SK-N-SH (cell line): Measurements from ENCODE around the gene ACOT8. TPM values are rescaled to one million over a fixed set of nuclear protein-coding genes. Genes with fewer than 3 reads are reported as not detected.

Source experiments
- CTCF ChIA-PET: fragments of 300-600, 350-600 bp; formaldehyde crosslinking; extraction: SDS; loops from one replicate; lab custom pipeline; 2021; lab: Yijun Ruan, JAX
- POLR2A ChIA-PET: fragments of 350-600 bp; sonication (Branson Sonifier 250); formaldehyde crosslinking; extraction: SDS; loops from one replicate; lab custom pipeline; 2020; ENCODE audit warnings: antibody characterized with exemption, inconsistent platforms; lab: Yijun Ruan, JAX
- DNase-seq: peaks from one replicate; pipeline ENCODE4 v3.0.0; 2012
- H2AFZ ChIP-seq: fragments of 200-600 bp; sonication (generic); 2 replicates; pipeline ENCODE4 v1.8.1; 2016; ENCODE audit warnings: antibody characterized with exemption, mild to moderate bottlenecking, low read depth
- H3F3A ChIP-seq: fragments of 200-600 bp; sonication (generic); replicated peaks from 2 replicates; pipeline ENCODE3; 2016; ENCODE audit warnings: antibody characterized with exemption, mild to moderate bottlenecking; ENCODE audit not compliant: insufficient read depth
- H3K27ac ChIP-seq, 2 experiments: fragments of 200-500 bp in 1 of 2; fragments of 200-600 bp in 1 of 2; sonication (Bioruptor generic) in 1 of 2; sonication (generic), shearing (Covaris generic) in 1 of 2; 2 replicates each; pipeline versions ENCODE4 v1.5.1 to v1.6.1; 2014 to 2016; ENCODE audit warnings: low read depth in 2 of 2, inconsistent platforms in 1 of 2, low read length in 1 of 2, mild to moderate bottlenecking in 1 of 2, mixed read lengths in 1 of 2
- H3K27me3 ChIP-seq: fragments of 200-600 bp; sonication (generic), shearing (Covaris generic); 2 replicates; pipeline ENCODE4 v1.6.1; 2016; ENCODE audit warnings: mixed run types; ENCODE audit not compliant: insufficient read depth
- H3K36me3 ChIP-seq, 2 experiments: fragments of 200-500 bp in 1 of 2; fragments of 200-600 bp in 1 of 2; sonication (Bioruptor generic) in 1 of 2; sonication (generic) in 1 of 2; replicated peaks in 1 of 2; 2 replicates each; pipeline versions ENCODE3 to v1.5.1; 2014 to 2016; ENCODE audit warnings: low read length in 1 of 2, mild to moderate bottlenecking in 1 of 2; ENCODE audit not compliant: insufficient read depth in 2 of 2, control insufficient read depth in 1 of 2
- H3K4me1 ChIP-seq, 2 experiments: fragments of 200-500 bp in 1 of 2; fragments of 200-600 bp in 1 of 2; sonication (Bioruptor generic) in 1 of 2; sonication (generic), shearing (Covaris generic) in 1 of 2; 2 replicates each; pipeline versions ENCODE4 v1.5.1 to v1.6.1; 2014 to 2016; ENCODE audit warnings: low read depth in 1 of 2, low read length in 1 of 2, mixed run types in 1 of 2; ENCODE audit not compliant: insufficient read depth in 2 of 2, control insufficient read depth in 1 of 2
- H3K4me2 ChIP-seq: fragments of 200-600 bp; sonication (generic), shearing (Covaris generic); 2 replicates; pipeline ENCODE4 v1.6.1; 2017; ENCODE audit warnings: mixed run types
- H3K4me3 ChIP-seq, 2 experiments: fragments of 200-500 bp in 1 of 2; fragments of 200-600 bp in 1 of 2; sonication (Bioruptor generic) in 1 of 2; sonication (generic), shearing (Covaris generic) in 1 of 2; 2 replicates each; pipeline versions ENCODE4 v1.5.1 to v1.8.1; 2014 to 2016; ENCODE audit warnings: low read depth in 2 of 2, inconsistent platforms in 1 of 2, low read length in 1 of 2, mild to moderate bottlenecking in 1 of 2, mixed read lengths in 1 of 2, moderate library complexity in 1 of 2
- H3K79me2 ChIP-seq: fragments of 200-600 bp; sonication (generic); 2 replicates; pipeline ENCODE4 v1.8.1; 2017; ENCODE audit warnings: mild to moderate bottlenecking; ENCODE audit not compliant: insufficient read depth
- H3K9ac ChIP-seq: fragments of 200-600 bp; sonication (generic); 2 replicates; pipeline ENCODE4 v1.6.1; 2017; ENCODE audit warnings: mixed run types
- H3K9me2 ChIP-seq: fragments of 200-600 bp; sonication (generic); 2 replicates; pipeline ENCODE4 v1.6.1; 2017; ENCODE audit warnings: mixed run types
- H3K9me3 ChIP-seq: fragments of 200-600 bp; sonication (generic); 2 replicates; pipeline ENCODE4 v1.6.1; 2017; ENCODE audit warnings: mixed run types, mild to moderate bottlenecking, moderate library complexity
- H4K20me1 ChIP-seq: fragments of 200-600 bp; sonication (generic); 2 replicates; pipeline ENCODE4 v1.6.1; 2017; ENCODE audit warnings: mild to moderate bottlenecking, mixed run types; ENCODE audit not compliant: insufficient read depth
- CHD2 ChIP-seq: fragments of 150-350 bp; IDR thresholded peaks from 2 replicates; pipeline ENCODE4 v1.6.1; 2018; ENCODE audit warnings: low read length; ENCODE audit not compliant: partially characterized antibody
- ELF1 ChIP-seq: IDR thresholded peaks from 2 replicates; pipeline ENCODE4 v1.4.0; 2012
- EP300 ChIP-seq, 2 experiments: IDR thresholded peaks; 2 replicates each; pipeline versions ENCODE4 v1.4.0 to v1.6.1; 2012; ENCODE audit warnings: borderline replicate concordance in 1 of 2, low read depth in 1 of 2, low read length in 1 of 2
- EZH2phosphoT487 ChIP-seq: fragments of 200-600 bp; sonication (generic); IDR thresholded peaks from 2 replicates; pipeline ENCODE4 v1.6.1; 2017; ENCODE audit warnings: low read depth, mixed run types, mild to moderate bottlenecking, antibody characterized with exemption, moderate library complexity, borderline replicate concordance
- FOXJ3 ChIP-seq: sonication (generic); formaldehyde crosslinking; IDR thresholded peaks from 2 replicates; pipeline ENCODE4 v1.5.1; 2020; ENCODE audit warnings: mild to moderate bottlenecking, missing genetic modification reagents
- GABPA ChIP-seq: IDR thresholded peaks from 2 replicates; pipeline ENCODE4 v1.4.0; 2012; ENCODE audit warnings: low read depth, mild to moderate bottlenecking
- GATA2 ChIP-seq: sonication (generic); formaldehyde crosslinking; IDR thresholded peaks from 2 replicates; pipeline ENCODE4 v1.5.0; 2020; ENCODE audit warnings: mild to moderate bottlenecking, missing genetic modification reagents
- JUND ChIP-seq: IDR thresholded peaks from 2 replicates; pipeline ENCODE4 v1.4.0; 2012
- MEF2A ChIP-seq: IDR thresholded peaks from 2 replicates; pipeline ENCODE4 v1.4.0; 2012; ENCODE audit warnings: low read depth, borderline replicate concordance
- MXI1 ChIP-seq: IDR thresholded peaks from 2 replicates; pipeline ENCODE4 v1.6.1; 2012; ENCODE audit warnings: mild to moderate bottlenecking, low read depth, low read length, improper control_type of control experiment
- NFIC ChIP-seq: IDR thresholded peaks from 2 replicates; pipeline ENCODE4 v1.4.0; 2012; ENCODE audit warnings: borderline replicate concordance
- NRF1 ChIP-seq: IDR thresholded peaks from 2 replicates; pipeline ENCODE4 v1.6.1; 2012; ENCODE audit warnings: low read depth, mild to moderate bottlenecking, low read length
- POLR2AphosphoS5 ChIP-seq: IDR thresholded peaks from 2 replicates; pipeline ENCODE4 v1.6.1; 2012; ENCODE audit warnings: low read depth, low read length
- RAD21 ChIP-seq: IDR thresholded peaks from 2 replicates; pipeline ENCODE4 v1.6.1; 2012; ENCODE audit warnings: mild to moderate bottlenecking, low read length
- RCOR1 ChIP-seq: fragments of 150-350 bp; IDR thresholded peaks from 2 replicates; pipeline ENCODE4 v1.6.1; 2017; ENCODE audit warnings: antibody characterized with exemption, low read length
- RFX5 ChIP-seq: IDR thresholded peaks from 2 replicates; pipeline ENCODE4 v1.6.1; 2012; ENCODE audit warnings: mild to moderate bottlenecking, improper control_type of control experiment, low read length
- TAF1 ChIP-seq: IDR thresholded peaks from 2 replicates; pipeline ENCODE4 v1.6.1; 2012; ENCODE audit warnings: low read depth, mild to moderate bottlenecking, low read length, moderate library complexity, borderline replicate concordance
- YY1 ChIP-seq: IDR thresholded peaks from 2 replicates; pipeline ENCODE4 v1.4.0; 2012; ENCODE audit warnings: low read depth, mild to moderate bottlenecking
- WGBS: methylation state at CpG from one replicate; pipeline ENCODE4 v1.1.6; 2017; ENCODE audit warnings: low lambda C conversion rate; 5-methylcytosine and 5-hydroxymethylcytosine counted together
- polyA plus RNA-seq, 3 experiments: library from polyadenylated mRNA; depleted of rRNA; stranded (reverse); fragments of >200 nt; gene quantifications; 2 replicates each; pipeline ENCODE4 v1.2.3, GENCODE V29; 2012
- TF ChIP-seq, protein P1 (sequence below): fragments of 200-600 bp; sonication (generic); IDR thresholded peaks from 2 replicates; pipeline ENCODE4 v1.6.1; 2017; ENCODE audit warnings: antibody characterized with exemption, mild to moderate bottlenecking, moderate library complexity
- TF ChIP-seq, protein P2 (sequence below): IDR thresholded peaks from 2 replicates; pipeline ENCODE4 v1.4.0; 2012; ENCODE audit warnings: low read depth, borderline replicate concordance
- TF ChIP-seq, protein P3 (sequence below): IDR thresholded peaks from 2 replicates; pipeline ENCODE4 v1.4.0; 2012; ENCODE audit warnings: low read depth, borderline replicate concordance
- TF ChIP-seq, protein P4 (sequence below): fragments of 150-350 bp; IDR thresholded peaks from 2 replicates; pipeline ENCODE4 v1.6.1; 2017; ENCODE audit warnings: antibody characterized with exemption, low read length, low read depth, borderline replicate concordance
- TF ChIP-seq, protein P5 (sequence below): fragments of 150-350 bp; IDR thresholded peaks from 2 replicates; pipeline ENCODE4 v1.6.1; 2016; ENCODE audit warnings: mild to moderate bottlenecking, low read depth, low read length
- TF ChIP-seq, protein P6 (sequence below): IDR thresholded peaks from 2 replicates; pipeline ENCODE4; 2012

The ACOT8 gene
- polyA plus RNA-seq, 1 of the 3 experiments (the other 2 are of a cell fraction) = 48.4 TPM

DNA sequence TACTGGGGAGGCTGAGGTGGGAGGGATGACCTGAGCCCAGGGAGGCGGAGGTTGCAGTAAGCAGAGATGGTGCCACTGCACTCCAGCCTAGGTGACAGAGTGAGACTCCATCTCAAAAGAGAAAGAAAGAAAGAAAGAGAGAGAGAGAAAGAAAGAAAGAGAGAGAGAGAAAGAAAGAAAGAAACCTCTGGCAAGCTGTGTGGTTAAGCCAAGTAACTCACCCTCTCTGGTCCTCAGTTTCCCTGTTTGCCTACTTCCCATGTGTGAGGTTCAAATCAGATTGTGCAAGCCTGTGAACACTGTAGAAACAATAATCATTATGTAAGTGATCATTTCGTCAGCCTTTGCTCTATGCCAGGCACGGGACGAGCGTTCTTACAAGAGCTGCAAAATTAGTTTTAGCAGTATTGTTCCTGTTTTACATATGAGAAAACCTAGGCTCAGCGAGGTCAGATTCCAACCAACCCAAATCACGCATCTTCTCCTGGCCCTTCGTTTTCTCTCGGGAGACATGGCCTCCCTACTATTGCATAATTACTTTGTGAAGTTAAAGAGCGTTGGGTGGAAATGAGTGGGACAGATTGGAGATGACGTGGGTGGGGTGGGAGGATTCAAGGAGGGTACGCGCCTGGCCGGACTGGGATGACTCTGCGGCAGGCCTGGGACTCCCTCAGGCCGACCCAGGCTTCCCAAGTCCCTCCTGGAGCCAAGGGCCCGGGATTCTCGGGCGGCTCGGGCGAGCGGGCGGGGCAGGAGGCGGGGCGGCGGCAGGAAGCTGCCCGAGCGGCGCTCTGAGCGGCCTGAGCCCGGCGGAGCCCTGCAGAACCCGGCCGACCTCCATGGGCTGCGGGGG, 23.9 kb downstream of the ACOT8 start, which contains the start of gene SNX21:
TSS of gene SNX21 (plus strand) at position 770 of the 853 bp plus-strand sequence. CDS start 121 bp downstream, outside the sequence.
- Histone ChIP-seq H3F3A (peaks cover 15% of the 10 kb centered on the region), H3K9me2 (no peaks in the 10 kb centered on the region), H2AFZ (peak within 1 kb of the TSS; percentile 80), H3K36me3 (peaks cover 3 to 4% of the 10 kb centered on the region in 2 experiments), H3K4me1 (peaks cover 8 to 31% of the 10 kb centered on the region in 2 experiments; a peak in 3 of 4 replicates), H3K27ac (peak within 1 kb of the TSS; percentile 86 to 91), H3K9ac (peak within 1 kb of the TSS; percentile 72), H3K79me2 (peaks cover 23% of the 10 kb centered on the region; the same call in 1 of the 2 replicates), H3K4me3 (peak within 1 kb of the TSS; percentile 68 to 85), H4K20me1 (no peaks in the 10 kb centered on the region), H3K4me2 (peak within 1 kb of the TSS; percentile 97), H3K9me3 (no peaks in the 10 kb centered on the region), H3K27me3 (no peaks in the 10 kb centered on the region)
- CTCF ChIA-PET = interaction anchor here (1.2 to 1.6 kb wide), 2 partner anchors 9 to 34 kb away, joined by 5 to 8 read pairs; no protein-coding TSS in a partner anchor
- POLR2A ChIA-PET = interaction anchor here (0.5 to 1.4 kb wide), 10 partner anchors 13 to 1660 kb away, joined by 3 to 5 read pairs (median 4); partner anchors contain the start of genes DNTTIP1, UBE2C and WFDC3
- WGBS = 26% methylated on average over 15 of the region's 35 CpGs
- DNase-seq = peak; percentile 93
- TF ChIP-seq ELF1 (no peak), TAF1 (peak; percentile 72; the same call in 1 of the 2 replicates), RFX5 (no peak; the same call in 1 of the 2 replicates), EP300 (IDR thresholded peaks at IDR 0.05; ENCODE audit: borderline replicate concordance in 1 of 2, low read depth in 1 of 2, low read length in 1 of 2) (no peak), RAD21 (no peak), NRF1 (0 out of 2 replicates have a peak, but pooled peaks have one; percentile 27), MEF2A (no peak), FOXJ3 (CRISPR knock-in tag) (no peak), YY1 (no peak), POLR2AphosphoS5 (no peak; the same call in 1 of the 2 replicates), CHD2 (peak; percentile 43), JUND (no peak), EZH2phosphoT487 (no peak), GABPA (no peak), GATA2 (CRISPR knock-in tag) (no peak), RCOR1 (no peak), MXI1 (0 out of 2 replicates have a peak, but pooled peaks have one; percentile 18), NFIC (no peak)
- TF ChIP-seq, protein P1, sequence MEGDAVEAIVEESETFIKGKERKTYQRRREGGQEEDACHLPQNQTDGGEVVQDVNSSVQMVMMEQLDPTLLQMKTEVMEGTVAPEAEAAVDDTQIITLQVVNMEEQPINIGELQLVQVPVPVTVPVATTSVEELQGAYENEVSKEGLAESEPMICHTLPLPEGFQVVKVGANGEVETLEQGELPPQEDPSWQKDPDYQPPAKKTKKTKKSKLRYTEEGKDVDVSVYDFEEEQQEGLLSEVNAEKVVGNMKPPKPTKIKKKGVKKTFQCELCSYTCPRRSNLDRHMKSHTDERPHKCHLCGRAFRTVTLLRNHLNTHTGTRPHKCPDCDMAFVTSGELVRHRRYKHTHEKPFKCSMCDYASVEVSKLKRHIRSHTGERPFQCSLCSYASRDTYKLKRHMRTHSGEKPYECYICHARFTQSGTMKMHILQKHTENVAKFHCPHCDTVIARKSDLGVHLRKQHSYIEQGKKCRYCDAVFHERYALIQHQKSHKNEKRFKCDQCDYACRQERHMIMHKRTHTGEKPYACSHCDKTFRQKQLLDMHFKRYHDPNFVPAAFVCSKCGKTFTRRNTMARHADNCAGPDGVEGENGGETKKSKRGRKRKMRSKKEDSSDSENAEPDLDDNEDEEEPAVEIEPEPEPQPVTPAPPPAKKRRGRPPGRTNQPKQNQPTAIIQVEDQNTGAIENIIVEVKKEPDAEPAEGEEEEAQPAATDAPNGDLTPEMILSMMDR = no peak
- TF ChIP-seq, protein P2, sequence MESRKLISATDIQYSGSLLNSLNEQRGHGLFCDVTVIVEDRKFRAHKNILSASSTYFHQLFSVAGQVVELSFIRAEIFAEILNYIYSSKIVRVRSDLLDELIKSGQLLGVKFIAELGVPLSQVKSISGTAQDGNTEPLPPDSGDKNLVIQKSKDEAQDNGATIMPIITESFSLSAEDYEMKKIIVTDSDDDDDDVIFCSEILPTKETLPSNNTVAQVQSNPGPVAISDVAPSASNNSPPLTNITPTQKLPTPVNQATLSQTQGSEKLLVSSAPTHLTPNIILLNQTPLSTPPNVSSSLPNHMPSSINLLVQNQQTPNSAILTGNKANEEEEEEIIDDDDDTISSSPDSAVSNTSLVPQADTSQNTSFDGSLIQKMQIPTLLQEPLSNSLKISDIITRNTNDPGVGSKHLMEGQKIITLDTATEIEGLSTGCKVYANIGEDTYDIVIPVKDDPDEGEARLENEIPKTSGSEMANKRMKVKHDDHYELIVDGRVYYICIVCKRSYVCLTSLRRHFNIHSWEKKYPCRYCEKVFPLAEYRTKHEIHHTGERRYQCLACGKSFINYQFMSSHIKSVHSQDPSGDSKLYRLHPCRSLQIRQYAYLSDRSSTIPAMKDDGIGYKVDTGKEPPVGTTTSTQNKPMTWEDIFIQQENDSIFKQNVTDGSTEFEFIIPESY = peak; percentile 68; the same call in 1 of the 2 replicates
- TF ChIP-seq, protein P3, sequence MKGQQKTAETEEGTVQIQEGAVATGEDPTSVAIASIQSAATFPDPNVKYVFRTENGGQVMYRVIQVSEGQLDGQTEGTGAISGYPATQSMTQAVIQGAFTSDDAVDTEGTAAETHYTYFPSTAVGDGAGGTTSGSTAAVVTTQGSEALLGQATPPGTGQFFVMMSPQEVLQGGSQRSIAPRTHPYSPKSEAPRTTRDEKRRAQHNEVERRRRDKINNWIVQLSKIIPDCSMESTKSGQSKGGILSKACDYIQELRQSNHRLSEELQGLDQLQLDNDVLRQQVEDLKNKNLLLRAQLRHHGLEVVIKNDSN = no peak
- TF ChIP-seq, protein P4, sequence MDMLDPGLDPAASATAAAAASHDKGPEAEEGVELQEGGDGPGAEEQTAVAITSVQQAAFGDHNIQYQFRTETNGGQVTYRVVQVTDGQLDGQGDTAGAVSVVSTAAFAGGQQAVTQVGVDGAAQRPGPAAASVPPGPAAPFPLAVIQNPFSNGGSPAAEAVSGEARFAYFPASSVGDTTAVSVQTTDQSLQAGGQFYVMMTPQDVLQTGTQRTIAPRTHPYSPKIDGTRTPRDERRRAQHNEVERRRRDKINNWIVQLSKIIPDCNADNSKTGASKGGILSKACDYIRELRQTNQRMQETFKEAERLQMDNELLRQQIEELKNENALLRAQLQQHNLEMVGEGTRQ = no peak
- TF ChIP-seq, protein P5, sequence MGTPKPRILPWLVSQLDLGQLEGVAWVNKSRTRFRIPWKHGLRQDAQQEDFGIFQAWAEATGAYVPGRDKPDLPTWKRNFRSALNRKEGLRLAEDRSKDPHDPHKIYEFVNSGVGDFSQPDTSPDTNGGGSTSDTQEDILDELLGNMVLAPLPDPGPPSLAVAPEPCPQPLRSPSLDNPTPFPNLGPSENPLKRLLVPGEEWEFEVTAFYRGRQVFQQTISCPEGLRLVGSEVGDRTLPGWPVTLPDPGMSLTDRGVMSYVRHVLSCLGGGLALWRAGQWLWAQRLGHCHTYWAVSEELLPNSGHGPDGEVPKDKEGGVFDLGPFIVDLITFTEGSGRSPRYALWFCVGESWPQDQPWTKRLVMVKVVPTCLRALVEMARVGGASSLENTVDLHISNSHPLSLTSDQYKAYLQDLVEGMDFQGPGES = no peak
- TF ChIP-seq, protein P6, sequence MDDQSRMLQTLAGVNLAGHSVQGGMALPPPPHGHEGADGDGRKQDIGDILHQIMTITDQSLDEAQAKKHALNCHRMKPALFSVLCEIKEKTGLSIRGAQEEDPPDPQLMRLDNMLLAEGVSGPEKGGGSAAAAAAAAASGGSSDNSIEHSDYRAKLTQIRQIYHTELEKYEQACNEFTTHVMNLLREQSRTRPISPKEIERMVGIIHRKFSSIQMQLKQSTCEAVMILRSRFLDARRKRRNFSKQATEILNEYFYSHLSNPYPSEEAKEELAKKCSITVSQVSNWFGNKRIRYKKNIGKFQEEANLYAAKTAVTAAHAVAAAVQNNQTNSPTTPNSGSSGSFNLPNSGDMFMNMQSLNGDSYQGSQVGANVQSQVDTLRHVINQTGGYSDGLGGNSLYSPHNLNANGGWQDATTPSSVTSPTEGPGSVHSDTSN = 0 out of 2 replicates have a peak, but pooled peaks have one; percentile 10
